Ascending aorta (tissue), 2 donors: ENCODE results near the gene NUP153. TPM values are rescaled to one million over a fixed set of nuclear protein-coding genes. Genes with fewer than 3 reads are reported as not detected.

Source experiments
- DNase-seq, 2 donors: peaks; one replicate each; pipeline ENCODE4 v3.0.0-alpha.2; 2019; ENCODE audit warnings: low spot score in 2 of 2
- H3K27ac ChIP-seq, 2 donors: fragments of 200-600 bp; sonication (generic); one replicate each; pipeline ENCODE4 v1.5.1; 2016 to 2017; ENCODE audit warnings: mild to moderate bottlenecking in 1 of 2
- H3K27me3 ChIP-seq: fragments of 200-600 bp; sonication (generic); one replicate; pipeline ENCODE4 v1.5.1; 2017
- H3K36me3 ChIP-seq, 2 donors: fragments of 200-600 bp; sonication (generic); one replicate each; pipeline ENCODE4 v1.5.1; 2016
- H3K4me1 ChIP-seq, 2 donors: fragments of 200-600 bp; sonication (generic); one replicate each; pipeline ENCODE4 v1.5.1; 2016 to 2017; ENCODE audit warnings: mild to moderate bottlenecking in 1 of 2
- H3K4me3 ChIP-seq, 2 donors: fragments of 200-600 bp; sonication (generic); one replicate each; pipeline ENCODE4 v1.5.1; 2016 to 2017; ENCODE audit warnings: mild to moderate bottlenecking in 1 of 2
- H3K9me3 ChIP-seq, 2 donors: fragments of 200-600 bp; sonication (generic); one replicate each; pipeline ENCODE4 v1.5.1; 2016
- intact Hi-C: fragments of 100-400 bp; cut with DNase I; formaldehyde crosslinking; loops from one replicate; pipeline ENCODE4 v1.15.1; 2023
- total RNA-seq: library from RNA; depleted of rRNA; stranded (reverse); fragments of >200 nt; gene quantifications from one replicate; pipeline ENCODE4 v1.1.0, GENCODE V29; 2016
- TF ChIP-seq, protein P1 (sequence below), 3 experiments: fragments of 200-600 bp in 2 of 3; fragments of 450-650 bp in 1 of 3; sonication (generic) in 2 of 3; IDR thresholded peaks; one replicate each; pipeline ENCODE4 v1.5.1; 2016 to 2019; ENCODE audit warnings: antibody characterized with exemption in 3 of 3, mild to moderate bottlenecking in 1 of 3, moderate library complexity in 1 of 3

NUP153 gene
- total RNA-seq, 1 donor from 2014 or later: 11.8 TPM

- intact Hi-C loops: no loop called here
- Histone ChIP-seq H3K27me3 (no peaks in the 10 kb centered on the region), H3K9me3 (no peaks in the 10 kb centered on the region), H3K4me3 (no peak overlapping the region), H3K4me1 (no peaks in the 10 kb centered on the region), H3K36me3 (peaks cover 36 to 79% of the 10 kb centered on the region in 2 donors), H3K27ac (no peak overlapping the region)
- TF ChIP-seq, protein P1, sequence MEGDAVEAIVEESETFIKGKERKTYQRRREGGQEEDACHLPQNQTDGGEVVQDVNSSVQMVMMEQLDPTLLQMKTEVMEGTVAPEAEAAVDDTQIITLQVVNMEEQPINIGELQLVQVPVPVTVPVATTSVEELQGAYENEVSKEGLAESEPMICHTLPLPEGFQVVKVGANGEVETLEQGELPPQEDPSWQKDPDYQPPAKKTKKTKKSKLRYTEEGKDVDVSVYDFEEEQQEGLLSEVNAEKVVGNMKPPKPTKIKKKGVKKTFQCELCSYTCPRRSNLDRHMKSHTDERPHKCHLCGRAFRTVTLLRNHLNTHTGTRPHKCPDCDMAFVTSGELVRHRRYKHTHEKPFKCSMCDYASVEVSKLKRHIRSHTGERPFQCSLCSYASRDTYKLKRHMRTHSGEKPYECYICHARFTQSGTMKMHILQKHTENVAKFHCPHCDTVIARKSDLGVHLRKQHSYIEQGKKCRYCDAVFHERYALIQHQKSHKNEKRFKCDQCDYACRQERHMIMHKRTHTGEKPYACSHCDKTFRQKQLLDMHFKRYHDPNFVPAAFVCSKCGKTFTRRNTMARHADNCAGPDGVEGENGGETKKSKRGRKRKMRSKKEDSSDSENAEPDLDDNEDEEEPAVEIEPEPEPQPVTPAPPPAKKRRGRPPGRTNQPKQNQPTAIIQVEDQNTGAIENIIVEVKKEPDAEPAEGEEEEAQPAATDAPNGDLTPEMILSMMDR (IDR thresholded peaks at IDR 0.05): no peak
- no peak for DNase-seq
Measured at GRCh38 chr6:17666646-17667045, 40.1 kb downstream of the NUP153 start.

- no peak for DNase-seq
- Histone ChIP-seq H3K4me1 (no peaks in the 10 kb centered on the region), H3K9me3 (no peaks in the 10 kb centered on the region), H3K27me3 (no peaks in the 10 kb centered on the region), H3K4me3 (no peak overlapping the region), H3K36me3 (peaks cover 42 to 78% of the 10 kb centered on the region in 2 donors), H3K27ac (no peak overlapping the region)
- intact Hi-C loops: no loop called here
- TF ChIP-seq, protein P1 (IDR thresholded peaks at IDR 0.05): no peak
Measured at GRCh38 chr6:17665132-17665531, 41.6 kb downstream of the NUP153 start.

- H3K36me3 ChIP-seq: peaks cover 31 to 78% of the 10 kb centered on the region in 2 donors
- no peak overlapping the region for H3K27ac ChIP-seq
- intact Hi-C loops: no loop called here
- no peak overlapping the region for H3K4me3 ChIP-seq
- no peaks in the 10 kb centered on the region for H3K27me3 ChIP-seq
- no peaks in the 10 kb centered on the region for H3K4me1 ChIP-seq
- DNase-seq: no peak
- TF ChIP-seq, protein P1 (IDR thresholded peaks at IDR 0.05): no peak
- no peaks in the 10 kb centered on the region for H3K9me3 ChIP-seq
Measured at GRCh38 chr6:17663226-17663625, 43.5 kb downstream of the NUP153 start.

- no peak for DNase-seq
- H3K4me1 ChIP-seq: no peaks in the 10 kb centered on the region
- peaks cover 27 to 72% of the 10 kb centered on the region in 2 donors for H3K36me3 ChIP-seq
- TF ChIP-seq, protein P1 (IDR thresholded peaks at IDR 0.05): no peak
- H3K27me3 ChIP-seq: no peaks in the 10 kb centered on the region
- intact Hi-C loops: no loop called here
- H3K4me3 ChIP-seq: no peak overlapping the region
- no peaks in the 10 kb centered on the region for H3K9me3 ChIP-seq
- H3K27ac ChIP-seq: no peak overlapping the region
Measured at GRCh38 chr6:17662585-17662984, 44.1 kb downstream of the NUP153 start.

DNA sequence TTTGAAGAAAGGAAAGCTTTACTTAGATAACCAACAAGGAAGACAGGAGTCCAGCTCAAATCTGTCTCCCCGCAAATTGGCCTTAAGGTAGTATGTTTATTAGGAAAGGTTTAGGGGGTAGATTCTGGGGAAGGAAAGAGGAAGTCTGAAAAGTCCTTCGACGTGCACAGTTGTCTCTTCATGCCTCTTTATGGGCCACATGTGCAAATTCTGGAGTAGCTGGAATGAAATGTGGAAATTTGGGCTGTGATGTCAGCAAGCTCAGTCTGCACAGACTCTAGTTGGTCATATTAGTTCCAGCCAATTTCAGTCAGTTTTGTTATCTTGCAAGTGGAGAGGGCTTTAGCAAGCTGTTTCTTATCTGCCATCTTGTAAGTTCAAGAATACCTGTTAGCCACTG, 50.1 kb downstream of the NUP153 start:
- Histone ChIP-seq H3K36me3 (peaks cover 14 to 45% of the 10 kb centered on the region in 2 donors), H3K4me3 (no peak overlapping the region), H3K9me3 (no peaks in the 10 kb centered on the region), H3K27me3 (no peaks in the 10 kb centered on the region), H3K27ac (no peak overlapping the region), H3K4me1 (peaks cover 0 to 4% of the 10 kb centered on the region in 2 donors)
- TF ChIP-seq, protein P1 (IDR thresholded peaks at IDR 0.05): no peak
- intact Hi-C loops: no loop called here
- no peak for DNase-seq

GRCh38 chr6:17656092-17656491, 50.6 kb downstream of the NUP153 start:
- Histone ChIP-seq H3K4me3 (no peak overlapping the region), H3K36me3 (peaks cover 10 to 43% of the 10 kb centered on the region in 2 donors), H3K27me3 (no peaks in the 10 kb centered on the region), H3K4me1 (peaks cover 0 to 4% of the 10 kb centered on the region in 2 donors), H3K27ac (no peak overlapping the region), H3K9me3 (no peaks in the 10 kb centered on the region)
- intact Hi-C loops: no loop called here
- TF ChIP-seq, protein P1 (IDR thresholded peaks at IDR 0.05): no peak
- DNase-seq: no peak
